ENCODE data around the gene TKT.
A peak's percentile ranks its signal among the peaks of the same experiment; 100 is the strongest.

TKT gene

GRCh38 chr3:53219895-53220483, 35.8 kb downstream of the TKT start:
- Histone ChIP-seq H3K9me3 (ENCODE audit: control insufficient read depth, low read length) (no peaks in the 10 kb centered on the region), H2AK5ac (ENCODE audit: low read length, severe bottlenecking) (no peak overlapping the region), H3K14ac (ENCODE audit: low read length in 2 of 2) (no peak overlapping the region), H4K91ac (ENCODE audit: low read length) (no peak overlapping the region), H2BK120ac (ENCODE audit: low read depth, low read length) (no peak overlapping the region), H4K8ac (ENCODE audit: low read length) (no peak overlapping the region), H3K4me3 (ENCODE audit: insufficient read depth in 1 of 2, low read depth in 1 of 2, low read length in 2 of 2) (no peak overlapping the region), H2BK15ac (ENCODE audit: low read depth, poor library complexity, severe bottlenecking) (no peak overlapping the region), H3K4me2 (ENCODE audit: low read length, poor library complexity, severe bottlenecking) (no peak overlapping the region), H3K23ac (ENCODE audit: low read length in 2 of 2) (no peak overlapping the region), H3K9ac (ENCODE audit: low read length) (no peak overlapping the region), H3K18ac (ENCODE audit: low read depth in 1 of 2, low read length in 2 of 2) (no peak overlapping the region), H3K36me3 (ENCODE audit: control insufficient read depth in 1 of 2, insufficient read depth in 2 of 2, low read depth in 1 of 2, low read length in 2 of 2) (peaks cover 35 to 37% of the 10 kb centered on the region in 2 experiments), H2BK12ac (ENCODE audit: low read length in 2 of 2) (no peak overlapping the region), H3K4ac (ENCODE audit: low read depth in 1 of 2, low read length in 2 of 2) (no peak overlapping the region), H3K27ac (ENCODE audit: low read length, poor library complexity, severe bottlenecking) (no peak overlapping the region), H3K4me1 (ENCODE audit: control insufficient read depth, insufficient read depth, low read depth, low read length) (no peaks in the 10 kb centered on the region), H3K79me1 (replicated peaks; ENCODE audit: low read length, poor library complexity, severe bottlenecking) (peaks cover 1% of the 10 kb centered on the region), H2BK5ac (ENCODE audit: low read depth, low read length, poor library complexity, severe bottlenecking) (no peak overlapping the region), H2AFZ (ENCODE audit: low read depth, low read length) (no peak overlapping the region), H3K27me3 (ENCODE audit: control insufficient read depth in 1 of 2, insufficient read depth in 1 of 2, low read length in 2 of 2) (no peaks in the 10 kb centered on the region)
- peak; percentile 80 for DNase-seq
- WGBS: 54% methylated on average over 8 of the region's 10 CpGs

GRCh38 chr3:53218131-53218530, 37.7 kb downstream of the TKT start:
- no peak overlapping the region for H2BK5ac ChIP-seq (ENCODE audit: low read depth, low read length, poor library complexity, severe bottlenecking)
- H3K9ac ChIP-seq (ENCODE audit: low read length): no peak overlapping the region
- no peak overlapping the region for H3K23ac ChIP-seq (ENCODE audit: low read length in 2 of 2)
- peaks cover 16 to 18% of the 10 kb centered on the region in 2 experiments for H3K36me3 ChIP-seq (ENCODE audit: control insufficient read depth in 1 of 2, insufficient read depth in 2 of 2, low read depth in 1 of 2, low read length in 2 of 2)
- no peaks in the 10 kb centered on the region for H3K79me1 ChIP-seq (replicated peaks; ENCODE audit: low read length, poor library complexity, severe bottlenecking)
- H3K4me2 ChIP-seq (ENCODE audit: low read length, poor library complexity, severe bottlenecking): no peak overlapping the region
- H2AFZ ChIP-seq (ENCODE audit: low read depth, low read length): no peak overlapping the region
- no peaks in the 10 kb centered on the region for H3K9me3 ChIP-seq (ENCODE audit: control insufficient read depth, low read length)
- no peak overlapping the region for H3K14ac ChIP-seq (ENCODE audit: low read length in 2 of 2)
- no peaks in the 10 kb centered on the region for H3K4me1 ChIP-seq (ENCODE audit: control insufficient read depth, insufficient read depth, low read depth, low read length)
- no peak overlapping the region for H2AK5ac ChIP-seq (ENCODE audit: low read length, severe bottlenecking)
- 75% methylated on average over 2 of the region's 2 CpGs for WGBS
- no peak for DNase-seq
- no peak overlapping the region for H3K4me3 ChIP-seq (ENCODE audit: insufficient read depth in 1 of 2, low read depth in 1 of 2, low read length in 2 of 2)
- H2BK12ac ChIP-seq (ENCODE audit: low read length in 2 of 2): no peak overlapping the region
- H3K18ac ChIP-seq (ENCODE audit: low read depth in 1 of 2, low read length in 2 of 2): no peak overlapping the region
- H3K27me3 ChIP-seq (ENCODE audit: control insufficient read depth in 1 of 2, insufficient read depth in 1 of 2, low read length in 2 of 2): no peaks in the 10 kb centered on the region
- H3K27ac ChIP-seq (ENCODE audit: low read length, poor library complexity, severe bottlenecking): no peak overlapping the region
- no peak overlapping the region for H3K4ac ChIP-seq (ENCODE audit: low read depth in 1 of 2, low read length in 2 of 2)
- no peak overlapping the region for H2BK120ac ChIP-seq (ENCODE audit: low read depth, low read length)
- H2BK15ac ChIP-seq (ENCODE audit: low read depth, poor library complexity, severe bottlenecking): peak overlapping the region; percentile 40
- no peak overlapping the region for H4K8ac ChIP-seq (ENCODE audit: low read length)
- H4K91ac ChIP-seq (ENCODE audit: low read length): no peak overlapping the region

GRCh38 chr3:53217175-53217574, 38.6 kb downstream of the TKT start:
- Histone ChIP-seq H3K4ac (ENCODE audit: low read depth in 1 of 2, low read length in 2 of 2) (no peak overlapping the region), H3K4me1 (ENCODE audit: control insufficient read depth, insufficient read depth, low read depth, low read length) (no peaks in the 10 kb centered on the region), H3K18ac (ENCODE audit: low read depth in 1 of 2, low read length in 2 of 2) (no peak overlapping the region), H3K36me3 (ENCODE audit: control insufficient read depth in 1 of 2, insufficient read depth in 2 of 2, low read depth in 1 of 2, low read length in 2 of 2) (peaks cover 7 to 9% of the 10 kb centered on the region in 2 experiments), H3K27me3 (ENCODE audit: control insufficient read depth in 1 of 2, insufficient read depth in 1 of 2, low read length in 2 of 2) (no peaks in the 10 kb centered on the region), H3K79me1 (replicated peaks; ENCODE audit: low read length, poor library complexity, severe bottlenecking) (no peaks in the 10 kb centered on the region), H3K27ac (ENCODE audit: low read length, poor library complexity, severe bottlenecking) (no peak overlapping the region), H3K9ac (ENCODE audit: low read length) (no peak overlapping the region), H3K9me3 (ENCODE audit: control insufficient read depth, low read length) (no peaks in the 10 kb centered on the region), H3K23ac (ENCODE audit: low read length in 2 of 2) (no peak overlapping the region), H3K14ac (ENCODE audit: low read length in 2 of 2) (no peak overlapping the region), H2AFZ (ENCODE audit: low read depth, low read length) (no peak overlapping the region), H4K91ac (ENCODE audit: low read length) (no peak overlapping the region), H2BK5ac (ENCODE audit: low read depth, low read length, poor library complexity, severe bottlenecking) (no peak overlapping the region), H2BK12ac (ENCODE audit: low read length in 2 of 2) (no peak overlapping the region), H2BK120ac (ENCODE audit: low read depth, low read length) (no peak overlapping the region), H4K8ac (ENCODE audit: low read length) (no peak overlapping the region), H2BK15ac (ENCODE audit: low read depth, poor library complexity, severe bottlenecking) (no peak overlapping the region), H3K4me2 (ENCODE audit: low read length, poor library complexity, severe bottlenecking) (no peak overlapping the region), H3K4me3 (ENCODE audit: insufficient read depth in 1 of 2, low read depth in 1 of 2, low read length in 2 of 2) (no peak overlapping the region), H2AK5ac (ENCODE audit: low read length, severe bottlenecking) (no peak overlapping the region)
- no peak for DNase-seq
- WGBS: 94% methylated on average over 2 of the region's 2 CpGs

- no CpG with 5 or more reads among the region's 3 CpGs for WGBS
- H3K14ac ChIP-seq (ENCODE audit: low read length in 2 of 2): no peak overlapping the region
Observed at GRCh38 chr3:53216723-53217122, 39.1 kb downstream of the TKT start.

More at GRCh38 chr3:53216723-53217122, 39.1 kb downstream of the TKT start:
- no peak for DNase-seq
- Histone ChIP-seq H2BK12ac (ENCODE audit: low read length in 2 of 2) (no peak overlapping the region), H3K79me1 (replicated peaks; ENCODE audit: low read length, poor library complexity, severe bottlenecking) (no peaks in the 10 kb centered on the region), H3K27ac (ENCODE audit: low read length, poor library complexity, severe bottlenecking) (no peak overlapping the region), H3K9ac (ENCODE audit: low read length) (no peak overlapping the region), H3K4ac (ENCODE audit: low read depth in 1 of 2, low read length in 2 of 2) (no peak overlapping the region), H2BK120ac (ENCODE audit: low read depth, low read length) (no peak overlapping the region), H3K9me3 (ENCODE audit: control insufficient read depth, low read length) (no peaks in the 10 kb centered on the region), H3K4me2 (ENCODE audit: low read length, poor library complexity, severe bottlenecking) (no peak overlapping the region), H2AK5ac (ENCODE audit: low read length, severe bottlenecking) (no peak overlapping the region), H3K23ac (ENCODE audit: low read length in 2 of 2) (no peak overlapping the region), H3K27me3 (ENCODE audit: control insufficient read depth in 1 of 2, insufficient read depth in 1 of 2, low read length in 2 of 2) (no peaks in the 10 kb centered on the region), H2AFZ (ENCODE audit: low read depth, low read length) (no peak overlapping the region), H2BK5ac (ENCODE audit: low read depth, low read length, poor library complexity, severe bottlenecking) (no peak overlapping the region), H3K4me3 (ENCODE audit: insufficient read depth in 1 of 2, low read depth in 1 of 2, low read length in 2 of 2) (no peak overlapping the region), H3K4me1 (ENCODE audit: control insufficient read depth, insufficient read depth, low read depth, low read length) (no peaks in the 10 kb centered on the region), H4K91ac (ENCODE audit: low read length) (no peak overlapping the region), H3K18ac (ENCODE audit: low read depth in 1 of 2, low read length in 2 of 2) (no peak overlapping the region), H4K8ac (ENCODE audit: low read length) (no peak overlapping the region), H3K36me3 (ENCODE audit: control insufficient read depth in 1 of 2, insufficient read depth in 2 of 2, low read depth in 1 of 2, low read length in 2 of 2) (peaks cover 3 to 4% of the 10 kb centered on the region in 2 experiments), H2BK15ac (ENCODE audit: low read depth, poor library complexity, severe bottlenecking) (no peak overlapping the region)
